Gastrocnemius medialis (tissue), 4 donors: Measurements from ENCODE around the gene SLC12A9. TPM values are rescaled to one million over a fixed set of nuclear protein-coding genes. Genes with fewer than 3 reads are reported as not detected.

ENCODE experiments used
- ATAC-seq, 2 donors: fragments of 150-250 bp; one replicate each; pipeline ENCODE4 v1.9.1; 2016
- DNase-seq, 2 donors: peaks; one replicate each; pipeline ENCODE4 v3.0.0-alpha.2; 2019
- H3K27ac ChIP-seq, 4 donors: fragments of 200-600 bp; sonication (generic); 1 replicate in 1 of 4; 2 replicates in 3 of 4; pipeline ENCODE4 v1.5.1; 2016 to 2018; ENCODE audit warnings: mild to moderate bottlenecking in 2 of 4, moderate library complexity in 1 of 4
- H3K27me3 ChIP-seq, 3 donors: fragments of 200-600 bp; sonication (generic) in 2 of 3; 1 replicate in 1 of 3; 2 replicates in 2 of 3; pipeline versions ENCODE4 v1.5.1 to v1.6.0; 2016 to 2019; ENCODE audit warnings: mild to moderate bottlenecking in 1 of 3, moderate library complexity in 1 of 3
- H3K36me3 ChIP-seq, 2 donors: fragments of 200-600 bp; sonication (generic) in 1 of 2; one replicate each; pipeline ENCODE4 v1.5.1; 2017 to 2018
- H3K4me1 ChIP-seq, 2 donors: fragments of 200-600 bp; sonication (generic) in 1 of 2; one replicate each; pipeline ENCODE4 v1.5.1; 2016 to 2017; ENCODE audit warnings: mild to moderate bottlenecking in 2 of 2
- H3K4me3 ChIP-seq, 4 donors: fragments of 200-600 bp; sonication (generic) in 3 of 4; 1 replicate in 1 of 4; 2 replicates in 3 of 4; pipeline ENCODE4 v1.5.1; 2016 to 2019; ENCODE audit warnings: mild to moderate bottlenecking in 2 of 4
- H3K9me3 ChIP-seq, 3 donors: fragments of 200-600 bp; sonication (generic) in 2 of 3; 1 replicate in 1 of 3; 2 replicates in 2 of 3; pipeline ENCODE4 v1.5.1; 2016 to 2019
- POLR2A ChIP-seq, 2 donors: fragments of 450-650 bp; IDR thresholded peaks; one replicate each; pipeline ENCODE4 v1.6.1; 2017; ENCODE audit warnings: antibody characterized with exemption in 2 of 2, mild to moderate bottlenecking in 2 of 2, moderate library complexity in 2 of 2
- in situ Hi-C, 4 donors: fragments of 200-750 bp; cut with MboI; loops; one replicate each; pipeline versions ENCODE4 v1.15.0 to v1.8.0; 2017; ENCODE audit warnings: low sequenced_read_pairs in 4 of 4
- intact Hi-C: fragments of 100-400 bp; cut with DNase I; formaldehyde crosslinking; loops from one replicate; pipeline ENCODE4 v1.15.1; 2023; ENCODE audit warnings: low total_unique reads
- total RNA-seq, 4 donors: library from RNA; depleted of rRNA; stranded (reverse); fragments of >200 nt; gene quantifications; one replicate each; pipeline versions ENCODE4 v1.1.0 to v1.2.3, GENCODE V29; 2016
- TF ChIP-seq, protein P1 (sequence below), 5 experiments: fragments of 450-650 bp in 3 of 5; fragments of 200-600 bp in 2 of 5; sonication (generic) in 2 of 5; IDR thresholded peaks in 4 of 5; conservative IDR thresholded peaks in 1 of 5; 1 replicate in 4 of 5; 2 replicates in 1 of 5; pipeline ENCODE4 v1.5.1; 2016 to 2019; ENCODE audit warnings: antibody characterized with exemption in 5 of 5, mild to moderate bottlenecking in 3 of 5, moderate library complexity in 3 of 5

The SLC12A9 gene
- total RNA-seq, 4 donors from 2014 or later, result 2.5 to 4.3 (median 3.8) TPM

DNA sequence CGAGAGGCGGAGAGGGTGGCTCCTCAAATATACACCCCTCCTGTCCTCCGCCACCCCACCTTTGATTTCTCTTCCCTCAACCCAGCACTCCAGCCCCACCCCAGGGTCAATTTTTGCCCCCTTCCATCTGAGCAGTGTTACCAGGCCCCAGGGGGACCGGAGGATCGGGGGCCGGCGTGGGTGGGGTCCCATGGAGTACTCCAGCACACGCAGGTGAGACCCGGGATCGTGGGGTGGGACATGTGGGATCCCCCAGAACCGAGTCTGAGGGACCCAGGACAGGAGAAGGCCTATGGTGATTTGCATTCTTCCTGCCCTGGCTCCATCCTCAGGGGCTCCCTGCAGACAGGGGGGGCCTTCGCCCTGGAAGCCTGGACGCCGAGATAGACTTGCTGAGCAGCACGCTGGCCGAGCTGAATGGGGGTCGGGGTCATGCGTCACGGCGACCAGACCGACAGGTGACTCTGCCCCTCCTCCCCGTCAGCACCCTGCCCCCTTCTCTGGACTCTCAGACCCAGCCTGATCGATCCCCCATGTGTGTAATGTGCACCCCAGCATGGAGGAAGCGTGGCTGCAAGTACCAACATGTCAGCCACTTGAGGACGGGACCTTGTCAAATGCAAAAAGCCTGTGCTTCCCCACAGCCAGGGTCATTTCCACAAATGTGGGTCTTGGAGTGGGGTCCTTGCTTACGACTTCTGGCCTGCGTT lies 15.4 kb downstream of the SLC12A9 start:
- in situ Hi-C loops (loop anchor here in 3 of 4 donors (10.0 to 25.0 kb wide), 5 partner anchors 156 to 431 kb away; partner anchors contain the start of genes POP7 (in 2 of the 3), SPACDR (in 2 of the 3), EPO (in 1 of the 3) and FBXO24 (in 1 of the 3)), intact Hi-C loops (loop anchor here (10.0 kb wide), 1 partner anchor 253 kb away; the partner anchor contains the start of gene MOSPD3)
- DNase-seq (no peak), ATAC-seq (peak in 1 of 2 donors; percentile 8)
- Histone ChIP-seq H3K27ac (peak overlapping the region; percentile 80 to 84 (median 83)), H3K4me1 (peaks cover 3 to 18% of the 10 kb centered on the region in 2 donors), H3K4me3 (peak overlapping the region; percentile 57 to 66 (median 63)), H3K36me3 (no peaks in the 10 kb centered on the region), H3K9me3 (no peaks in the 10 kb centered on the region), H3K27me3 (peaks cover 3 to 7% (median 7%) of the 10 kb centered on the region in 3 donors)
- TF ChIP-seq, protein P1, sequence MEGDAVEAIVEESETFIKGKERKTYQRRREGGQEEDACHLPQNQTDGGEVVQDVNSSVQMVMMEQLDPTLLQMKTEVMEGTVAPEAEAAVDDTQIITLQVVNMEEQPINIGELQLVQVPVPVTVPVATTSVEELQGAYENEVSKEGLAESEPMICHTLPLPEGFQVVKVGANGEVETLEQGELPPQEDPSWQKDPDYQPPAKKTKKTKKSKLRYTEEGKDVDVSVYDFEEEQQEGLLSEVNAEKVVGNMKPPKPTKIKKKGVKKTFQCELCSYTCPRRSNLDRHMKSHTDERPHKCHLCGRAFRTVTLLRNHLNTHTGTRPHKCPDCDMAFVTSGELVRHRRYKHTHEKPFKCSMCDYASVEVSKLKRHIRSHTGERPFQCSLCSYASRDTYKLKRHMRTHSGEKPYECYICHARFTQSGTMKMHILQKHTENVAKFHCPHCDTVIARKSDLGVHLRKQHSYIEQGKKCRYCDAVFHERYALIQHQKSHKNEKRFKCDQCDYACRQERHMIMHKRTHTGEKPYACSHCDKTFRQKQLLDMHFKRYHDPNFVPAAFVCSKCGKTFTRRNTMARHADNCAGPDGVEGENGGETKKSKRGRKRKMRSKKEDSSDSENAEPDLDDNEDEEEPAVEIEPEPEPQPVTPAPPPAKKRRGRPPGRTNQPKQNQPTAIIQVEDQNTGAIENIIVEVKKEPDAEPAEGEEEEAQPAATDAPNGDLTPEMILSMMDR (IDR thresholded peaks at IDR 0.05 in 4 of 5, conservative IDR thresholded peaks at IDR 0.05 in 1 of 5), result no peak

DNA sequence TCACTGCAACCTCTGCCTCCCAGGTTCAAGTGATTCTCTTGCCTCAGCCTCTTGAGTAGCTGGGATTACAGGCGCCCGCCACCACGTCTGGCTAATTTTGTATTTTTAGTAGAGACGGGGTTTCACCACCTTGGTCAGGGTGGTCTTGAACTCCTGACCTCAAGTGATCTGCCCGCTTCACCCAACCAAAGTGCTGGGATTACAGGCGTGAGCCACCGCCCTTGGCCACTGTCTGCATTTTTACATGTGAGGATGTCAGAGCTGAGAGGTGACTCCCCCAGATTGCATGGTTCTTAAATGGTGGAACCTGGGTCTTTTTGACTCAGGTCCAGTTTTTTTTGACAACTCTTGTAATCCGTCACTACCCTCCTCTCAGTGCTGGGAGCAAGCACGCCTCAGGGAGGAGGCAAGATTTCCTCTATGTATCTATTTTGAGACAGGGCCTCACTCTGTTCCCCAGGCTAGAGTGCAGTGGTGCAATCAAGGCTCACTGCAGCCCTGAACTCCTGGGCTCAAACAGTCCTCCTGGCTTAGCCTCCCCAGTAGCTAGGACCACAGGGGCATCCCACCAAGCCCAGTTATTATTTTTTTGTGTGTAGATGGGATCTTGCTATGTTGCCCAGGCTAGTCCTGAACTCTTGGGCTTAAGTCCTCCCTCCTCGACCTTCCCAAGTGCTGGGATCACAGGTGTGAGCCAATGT lies 21.2 kb downstream of the SLC12A9 start:
- in situ Hi-C loops (loop anchor here in 3 of 4 donors (25.0 kb wide), 4 partner anchors 161 to 436 kb away; partner anchors contain the start of genes SPACDR (in 2 of the 3), EPO (in 1 of the 3), FBXO24 (in 1 of the 3) and LRCH4 (in 1 of the 3)), intact Hi-C loops (loop anchor here (10.0 kb wide), 1 partner anchor 1319 kb away; the partner anchor contains the start of genes FAM200A and ZNF655)
- Histone ChIP-seq H3K4me3 (peak overlapping the region; percentile 70 to 99 (median 90)), H3K9me3 (no peaks in the 10 kb centered on the region), H3K36me3 (peaks cover 0 to 9% of the 10 kb centered on the region in 2 donors), H3K4me1 (peaks cover 33 to 40% of the 10 kb centered on the region in 2 donors), H3K27me3 (no peaks in the 10 kb centered on the region), H3K27ac (peak overlapping the region; percentile 93 to 98 (median 96))
- TF ChIP-seq, protein P1 (IDR thresholded peaks at IDR 0.05 in 4 of 5, conservative IDR thresholded peaks at IDR 0.05 in 1 of 5), result no peak
- no peak for ATAC-seq
- DNase-seq, result no peak

DNA sequence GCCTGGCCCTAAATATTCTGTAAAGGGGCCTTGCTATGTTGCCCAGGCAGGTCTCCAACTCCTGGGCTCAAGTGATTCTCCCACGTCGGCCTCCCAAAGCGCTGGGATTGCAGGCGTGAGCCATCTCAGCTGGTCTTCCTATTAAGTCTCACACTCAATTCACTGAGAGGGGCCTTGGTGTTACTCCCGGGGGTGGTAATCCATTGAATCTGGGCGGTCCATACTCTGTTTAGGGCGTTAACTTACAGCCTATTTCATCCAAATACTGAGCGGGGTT lies 21.7 kb downstream of the SLC12A9 start:
- H3K9me3 ChIP-seq, result no peaks in the 10 kb centered on the region
- H3K4me3 ChIP-seq, result peak overlapping the region; percentile 70 to 99 (median 90)
- intact Hi-C loops (loop anchor here (10.0 kb wide), 1 partner anchor 1319 kb away; the partner anchor contains the start of genes FAM200A and ZNF655), in situ Hi-C loops (loop anchor here in 3 of 4 donors (25.0 kb wide), 4 partner anchors 162 to 437 kb away; partner anchors contain the start of genes SPACDR (in 2 of the 3), EPO (in 1 of the 3), FBXO24 (in 1 of the 3) and LRCH4 (in 1 of the 3))
- TF ChIP-seq POLR2A (IDR thresholded peaks at IDR 0.05), result no peak
- TF ChIP-seq, protein P1 (IDR thresholded peaks at IDR 0.05 in 4 of 5, conservative IDR thresholded peaks at IDR 0.05 in 1 of 5), result no peak
- ATAC-seq (peak in 1 of 2 donors; percentile 0), DNase-seq (no peak)
- peaks cover 33 to 42% of the 10 kb centered on the region in 2 donors for H3K4me1 ChIP-seq
- peak overlapping the region; percentile 93 to 98 (median 96) for H3K27ac ChIP-seq
- H3K36me3 ChIP-seq, result peaks cover 0 to 11% of the 10 kb centered on the region in 2 donors
- no peaks in the 10 kb centered on the region for H3K27me3 ChIP-seq

DNA sequence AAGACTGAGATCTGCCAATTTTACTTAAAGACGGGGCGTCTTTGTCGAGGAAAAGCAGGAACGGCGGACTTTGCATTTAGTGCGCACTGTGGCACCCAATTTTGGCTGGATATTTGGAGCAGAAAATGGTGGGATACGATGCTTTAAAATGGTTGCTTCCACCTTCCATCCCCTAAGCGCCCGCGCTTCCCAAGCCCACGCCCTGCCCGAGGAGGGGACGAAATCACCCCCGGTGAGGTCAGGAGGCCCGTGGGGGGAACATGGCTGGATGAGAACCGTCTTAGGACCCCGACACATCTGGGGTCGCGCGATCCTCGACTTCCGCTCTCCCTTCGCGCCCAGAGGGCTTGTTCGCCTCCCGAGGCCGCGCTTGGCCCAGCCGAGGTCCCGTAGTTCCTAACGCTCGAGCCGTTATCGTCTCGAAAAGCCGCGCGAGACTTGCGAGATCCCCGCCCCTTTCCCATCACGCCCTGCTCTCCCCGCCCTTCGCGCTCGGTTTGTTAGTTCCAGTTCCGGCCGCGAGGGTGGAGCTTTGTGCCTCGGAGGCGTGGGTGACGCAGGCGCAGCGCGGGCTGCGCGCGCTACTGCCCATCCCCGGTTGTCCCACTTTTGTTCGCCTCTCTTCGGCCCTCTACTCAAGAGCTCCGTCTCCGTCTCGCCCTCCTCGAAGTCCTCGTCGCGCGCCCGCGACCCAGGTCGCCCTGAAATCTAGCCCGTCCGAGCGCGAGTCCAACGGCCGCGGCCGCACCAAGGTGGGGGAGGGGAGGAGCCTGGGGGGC lies 22.3 kb downstream of the SLC12A9 start, which contains the start of gene SRRT:
Gene SRRT (plus strand): TSS at position 527 of the 779 bp plus-strand sequence. CDS start 488 bp downstream, outside the sequence.
- H3K36me3 ChIP-seq, result peaks cover 0 to 11% of the 10 kb centered on the region in 2 donors
- H3K4me1 ChIP-seq, result peaks cover 34 to 42% of the 10 kb centered on the region in 2 donors
- DNase-seq, result peak; percentile 98
- in situ Hi-C loops (loop anchor here in 3 of 4 donors (25.0 kb wide), 4 partner anchors 162 to 437 kb away; partner anchors contain the start of genes SPACDR (in 2 of the 3), EPO (in 1 of the 3), FBXO24 (in 1 of the 3) and LRCH4 (in 1 of the 3)), intact Hi-C loops (loop anchor here (1.0 to 10.0 kb wide), 3 partner anchors 15 to 1320 kb away; partner anchors contain the start of genes FAM200A, PLOD3, UFSP1 and ZNF655)
- peak; percentile 95 to 97 for ATAC-seq
- peak; percentile 91 to 98 for TF ChIP-seq POLR2A (IDR thresholded peaks at IDR 0.05)
- TF ChIP-seq, protein P1 (IDR thresholded peaks at IDR 0.05 in 4 of 5, conservative IDR thresholded peaks at IDR 0.05 in 1 of 5), result peak; percentile 66 to 91 (median 78)
- H3K4me3 ChIP-seq, result peak within 1 kb of the TSS; percentile 70 to 99 (median 90)
- peak within 1 kb of the TSS; percentile 93 to 98 (median 96) for H3K27ac ChIP-seq
- H3K9me3 ChIP-seq, result no peaks in the 10 kb centered on the region
- no peaks in the 10 kb centered on the region for H3K27me3 ChIP-seq
